A549 (cell line): ENCODE data around the gene TYRO3. TPM values are rescaled to one million over a fixed set of nuclear protein-coding genes. Genes with fewer than 3 reads are reported as not detected.

Experiments
- ATAC-seq, 2 experiments: fragments of 200-7000 bp in 1 of 2; fragments of >200 bp in 1 of 2; cut with Nextera tagmentation in 1 of 2; cut with Tn5 transposase in 1 of 2; 3 replicates each; pipeline versions ENCODE4 v1.8.0 to v1.9.1; 2018 to 2020; ENCODE audit warnings: mild to moderate bottlenecking in 1 of 2, moderate library complexity in 1 of 2
- CTCF ChIA-PET: fragments of 300-600 bp; sonication (Branson Sonifier 250); formaldehyde crosslinking; extraction: SDS; loops from one replicate; lab custom pipeline; 2021; ENCODE audit warnings: antibody characterized with exemption, inconsistent platforms; lab: Yijun Ruan, JAX
- POLR2A ChIA-PET: fragments of 350-600 bp; formaldehyde crosslinking; extraction: SDS; loops from one replicate; lab custom pipeline; 2021; ENCODE audit warnings: antibody characterized with exemption, inconsistent platforms; lab: Yijun Ruan, JAX
- DNase-seq, 2 experiments: peaks; one replicate each; pipeline versions ENCODE4 v3.0.0 to v3.0.0-alpha.2; 2011 to 2016; ENCODE audit warnings: low read depth in 1 of 2, low spot score in 1 of 2
- FAIRE-seq: peaks from 2 replicates; lab custom pipeline; 2011; peaks lifted over from hg19 to GRCh38; lab: Jason Lieb, UNC
- H3K27ac ChIP-seq, 2 experiments: fragments of >200 bp; sonication (Bioruptor Twin); formaldehyde crosslinking; 3 replicates each; pipeline ENCODE4 v1.5.1; 2016 to 2017
- H3K4me1 ChIP-seq: fragments of >200 bp; sonication (Bioruptor Twin); formaldehyde crosslinking; 3 replicates; pipeline ENCODE4 v1.6.1; 2016
- H3K4me2 ChIP-seq: fragments of >200 bp; sonication (Bioruptor Twin); formaldehyde crosslinking; 3 replicates; pipeline ENCODE4 v1.6.1; 2016
- H3K4me3 ChIP-seq: fragments of >200 bp; sonication (Bioruptor Twin); formaldehyde crosslinking; 3 replicates; pipeline ENCODE4 v1.5.1; 2016
- H3K9me3 ChIP-seq: fragments of >200 bp; sonication (Bioruptor Twin); formaldehyde crosslinking; 3 replicates; pipeline ENCODE4 v1.6.1; 2016
- BHLHE40 ChIP-seq: IDR thresholded peaks from 2 replicates; pipeline ENCODE4 v1.6.1; 2012; ENCODE audit warnings: low read depth, low read length, inconsistent platforms
- CBX8 ChIP-seq: fragments of 200-600 bp; sonication (generic); IDR thresholded peaks from 2 replicates; pipeline ENCODE4 v1.6.1; 2016
- CTCF ChIP-seq: fragments of >200 bp; sonication (Bioruptor Twin); formaldehyde crosslinking; IDR thresholded peaks from 3 replicates; pipeline ENCODE4 v1.5.1; 2016
- E2F6 ChIP-seq: IDR thresholded peaks from 2 replicates; pipeline ENCODE4 v1.6.1; 2012; ENCODE audit warnings: low read depth, borderline replicate concordance
- EHMT2 ChIP-seq: fragments of 200-600 bp; sonication (generic); IDR thresholded peaks from 2 replicates; pipeline ENCODE4 v1.6.1; 2016; ENCODE audit warnings: antibody characterized with exemption, low read depth, mild to moderate bottlenecking, moderate library complexity
- FOSB ChIP-seq: fragments of 250-450 bp; sonication (Bioruptor Pico); IDR thresholded peaks from 2 replicates; pipeline ENCODE4 v1.5.0; 2020; ENCODE audit warnings: mild to moderate bottlenecking, moderate library complexity
- FOSL2 ChIP-seq, 2 experiments: fragments of 450-650 bp in 1 of 2; fragments of >200 bp in 1 of 2; sonication (Bioruptor Twin) in 1 of 2; formaldehyde crosslinking; IDR thresholded peaks; 2 replicates each; pipeline versions ENCODE4 v1.5.0 to v1.6.1; 2016 to 2020; ENCODE audit warnings: mild to moderate bottlenecking in 1 of 2, moderate library complexity in 1 of 2
- FOXS1 ChIP-seq: fragments of 250-450 bp; sonication (Bioruptor Pico); IDR thresholded peaks from 2 replicates; pipeline ENCODE4 v1.5.0; 2020; ENCODE audit warnings: mild to moderate bottlenecking, moderate library complexity
- HOXB13 ChIP-seq: fragments of 250-450 bp; sonication (Bioruptor Pico); IDR thresholded peaks from 2 replicates; pipeline ENCODE4 v1.5.0; 2020; ENCODE audit warnings: low read depth, mild to moderate bottlenecking, moderate library complexity
- KDM1A ChIP-seq: fragments of 200-600 bp; sonication (generic); IDR thresholded peaks from 2 replicates; pipeline ENCODE4 v1.6.1; 2016; ENCODE audit warnings: low read depth, mild to moderate bottlenecking
- NR3C1 ChIP-seq: fragments of >200 bp; sonication (Bioruptor Twin); formaldehyde crosslinking; IDR thresholded peaks from 3 replicates; pipeline ENCODE4 v1.6.1; 2017
- PBX3 ChIP-seq: IDR thresholded peaks from 2 replicates; pipeline ENCODE4 v1.6.1; 2012
- PHF8 ChIP-seq: fragments of 200-600 bp; sonication (generic); IDR thresholded peaks from 2 replicates; pipeline ENCODE4 v1.6.1; 2016; ENCODE audit warnings: low read depth, mild to moderate bottlenecking, antibody characterized with exemption, moderate library complexity, borderline replicate concordance
- POLR2A ChIP-seq: IDR thresholded peaks from 2 replicates; pipeline ENCODE4 v1.6.1; 2012; ENCODE audit warnings: mild to moderate bottlenecking, low read length
- POLR2AphosphoS2 ChIP-seq: conservative IDR thresholded peaks from 2 replicates; pipeline ENCODE4 v1.6.1; 2012; ENCODE audit warnings: low read length, improper control_type of control experiment, inconsistent platforms
- RAD21 ChIP-seq, 2 experiments: fragments of >200 bp in 1 of 2; sonication (Bioruptor Twin) in 1 of 2; formaldehyde crosslinking in 1 of 2; IDR thresholded peaks in 1 of 2; conservative IDR thresholded peaks in 1 of 2; 2 replicates in 1 of 2; 3 replicates in 1 of 2; pipeline ENCODE4 v1.6.1; 2012 to 2018; ENCODE audit warnings: inconsistent platforms in 1 of 2
- RARB ChIP-seq: fragments of 250-450 bp; sonication (Bioruptor Pico); IDR thresholded peaks from 2 replicates; pipeline ENCODE4 v1.8.0; 2021; ENCODE audit warnings: mild to moderate bottlenecking, moderate library complexity
- RFX5 ChIP-seq: fragments of 450-650 bp; IDR thresholded peaks from 2 replicates; pipeline ENCODE4 v1.7.1; 2014; ENCODE audit warnings: antibody characterized with exemption, mild to moderate bottlenecking, moderate library complexity
- SREBF2 ChIP-seq: fragments of 450-650 bp; IDR thresholded peaks from 2 replicates; pipeline ENCODE4 v1.6.1; 2014; ENCODE audit warnings: mild to moderate bottlenecking, moderate library complexity
- ZFP36 ChIP-seq: fragments of 450-650 bp; IDR thresholded peaks from 2 replicates; pipeline ENCODE4 v1.6.1; 2014; ENCODE audit warnings: borderline replicate concordance; ENCODE audit not compliant: partially characterized antibody
- WGBS: methylation state at CpG from one replicate; pipeline ENCODE4 v1.1.6; 2017; ENCODE audit errors: missing lambda C conversion rate; 5-methylcytosine and 5-hydroxymethylcytosine counted together
- polyA plus RNA-seq, 4 experiments: library from polyadenylated mRNA; depleted of rRNA in 3 of 4; stranded (reverse); fragments of >200 nt; fragmentation: RNase III in 1 of 4; extraction: RNeasy Plus Mini Kit Qiagen cat#74134 plus additional on column Dnase treatment in 1 of 4; gene quantifications; 2 replicates in 3 of 4; 3 replicates in 1 of 4; pipeline ENCODE4 v1.2.3, GENCODE V29; 2011 to 2017
- TF ChIP-seq, protein P1 (sequence below): fragments of 150-350 bp; IDR thresholded peaks from 2 replicates; pipeline ENCODE4 v1.6.1; 2014; ENCODE audit warnings: low read depth, mild to moderate bottlenecking, low read length
- TF ChIP-seq, protein P2 (sequence below): fragments of >200 bp; sonication (Bioruptor Twin); formaldehyde crosslinking; IDR thresholded peaks from 2 replicates; pipeline ENCODE4 v1.6.1; 2016
- TF ChIP-seq, protein P3 (sequence below): fragments of 200-600 bp; sonication (generic); IDR thresholded peaks from 2 replicates; pipeline ENCODE4 v1.6.1; 2016; ENCODE audit warnings: antibody characterized with exemption, mild to moderate bottlenecking, moderate library complexity
- TF ChIP-seq, protein P4 (sequence below): IDR thresholded peaks from 2 replicates; pipeline ENCODE4 v1.6.1; 2012

TYRO3 gene
- polyA plus RNA-seq, 2 of the 4 experiments (the other 2 are of a cell fraction) = 7.6 to 8.1 TPM

- ChIA-PET POLR2A (interaction anchor here (0.6 to 1.6 kb wide), 2 partner anchors 14 to 616 kb away, joined by 3 to 5 read pairs; partner anchors contain the start of gene RPAP1), CTCF (interaction anchor here (1.3 to 1.7 kb wide), 2 partner anchors 65 to 281 kb away, joined by 3 to 5 read pairs; no protein-coding TSS in a partner anchor)
- no peak overlapping the region for H3K4me2 ChIP-seq
- FAIRE-seq = no peak
- DNase-seq = no peak
- ATAC-seq = no peak
- no peak overlapping the region for H3K4me3 ChIP-seq
- TF ChIP-seq POLR2AphosphoS2 (no peak), PHF8 (no peak), SREBF2 (no peak), PBX3 (no peak), RARB (CRISPR knock-in tag) (no peak), FOSB (CRISPR knock-in tag) (no peak), FOSL2 (IDR thresholded peaks at IDR 0.05) (no peak), FOSL2 (CRISPR knock-in tag; IDR thresholded peaks at IDR 0.05) (no peak), E2F6 (no peak), POLR2A (no peak), ZFP36 (no peak), RAD21 (conservative IDR thresholded peaks at IDR 0.05 in 1 of 2, IDR thresholded peaks at IDR 0.05 in 1 of 2) (no peak), BHLHE40 (no peak), KDM1A (no peak), CBX8 (no peak)
- TF ChIP-seq, protein P1, sequence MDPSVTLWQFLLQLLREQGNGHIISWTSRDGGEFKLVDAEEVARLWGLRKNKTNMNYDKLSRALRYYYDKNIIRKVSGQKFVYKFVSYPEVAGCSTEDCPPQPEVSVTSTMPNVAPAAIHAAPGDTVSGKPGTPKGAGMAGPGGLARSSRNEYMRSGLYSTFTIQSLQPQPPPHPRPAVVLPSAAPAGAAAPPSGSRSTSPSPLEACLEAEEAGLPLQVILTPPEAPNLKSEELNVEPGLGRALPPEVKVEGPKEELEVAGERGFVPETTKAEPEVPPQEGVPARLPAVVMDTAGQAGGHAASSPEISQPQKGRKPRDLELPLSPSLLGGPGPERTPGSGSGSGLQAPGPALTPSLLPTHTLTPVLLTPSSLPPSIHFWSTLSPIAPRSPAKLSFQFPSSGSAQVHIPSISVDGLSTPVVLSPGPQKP = no peak
- TF ChIP-seq, protein P2, sequence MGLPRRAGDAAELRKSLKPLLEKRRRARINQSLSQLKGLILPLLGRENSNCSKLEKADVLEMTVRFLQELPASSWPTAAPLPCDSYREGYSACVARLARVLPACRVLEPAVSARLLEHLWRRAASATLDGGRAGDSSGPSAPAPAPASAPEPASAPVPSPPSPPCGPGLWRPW = no peak
- H3K4me1 ChIP-seq = no peaks in the 10 kb centered on the region
- no peaks in the 10 kb centered on the region for H3K9me3 ChIP-seq
- 96% methylated on average over 6 of the region's 6 CpGs for WGBS
- no peak overlapping the region for H3K27ac ChIP-seq
Measured at GRCh38 chr15:41530363-41530956, 28.6 kb upstream of the TYRO3 start.

DNA sequence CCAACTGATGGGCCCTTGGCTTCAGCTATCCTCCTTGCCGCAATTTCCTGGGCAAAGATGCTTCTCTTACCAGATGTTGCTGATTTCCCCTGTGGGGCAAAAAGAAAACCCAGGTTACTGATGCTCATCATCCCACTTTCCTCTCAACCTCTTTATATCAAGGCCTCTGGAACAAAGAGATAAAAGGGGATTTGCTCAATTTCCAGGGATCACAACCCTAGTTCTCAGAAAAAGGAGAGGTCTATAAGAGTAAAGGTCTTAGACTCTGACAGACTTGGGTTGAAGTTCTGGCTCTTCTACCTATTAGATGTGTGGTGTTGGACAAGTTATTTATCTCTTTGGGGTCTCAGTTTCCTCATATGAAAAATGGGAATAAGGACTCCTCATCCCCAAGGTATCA, 23.5 kb upstream of the TYRO3 start:
- Histone ChIP-seq H3K9me3 (no peaks in the 10 kb centered on the region), H3K4me2 (no peak overlapping the region), H3K27ac (no peak overlapping the region), H3K4me1 (no peaks in the 10 kb centered on the region), H3K4me3 (no peak overlapping the region)
- CTCF ChIA-PET = no interaction called here
- POLR2A ChIA-PET = no interaction called here
- no peak for FAIRE-seq
- WGBS = 90% methylated on average over 1 of the region's 1 CpG
- TF ChIP-seq, protein P3, sequence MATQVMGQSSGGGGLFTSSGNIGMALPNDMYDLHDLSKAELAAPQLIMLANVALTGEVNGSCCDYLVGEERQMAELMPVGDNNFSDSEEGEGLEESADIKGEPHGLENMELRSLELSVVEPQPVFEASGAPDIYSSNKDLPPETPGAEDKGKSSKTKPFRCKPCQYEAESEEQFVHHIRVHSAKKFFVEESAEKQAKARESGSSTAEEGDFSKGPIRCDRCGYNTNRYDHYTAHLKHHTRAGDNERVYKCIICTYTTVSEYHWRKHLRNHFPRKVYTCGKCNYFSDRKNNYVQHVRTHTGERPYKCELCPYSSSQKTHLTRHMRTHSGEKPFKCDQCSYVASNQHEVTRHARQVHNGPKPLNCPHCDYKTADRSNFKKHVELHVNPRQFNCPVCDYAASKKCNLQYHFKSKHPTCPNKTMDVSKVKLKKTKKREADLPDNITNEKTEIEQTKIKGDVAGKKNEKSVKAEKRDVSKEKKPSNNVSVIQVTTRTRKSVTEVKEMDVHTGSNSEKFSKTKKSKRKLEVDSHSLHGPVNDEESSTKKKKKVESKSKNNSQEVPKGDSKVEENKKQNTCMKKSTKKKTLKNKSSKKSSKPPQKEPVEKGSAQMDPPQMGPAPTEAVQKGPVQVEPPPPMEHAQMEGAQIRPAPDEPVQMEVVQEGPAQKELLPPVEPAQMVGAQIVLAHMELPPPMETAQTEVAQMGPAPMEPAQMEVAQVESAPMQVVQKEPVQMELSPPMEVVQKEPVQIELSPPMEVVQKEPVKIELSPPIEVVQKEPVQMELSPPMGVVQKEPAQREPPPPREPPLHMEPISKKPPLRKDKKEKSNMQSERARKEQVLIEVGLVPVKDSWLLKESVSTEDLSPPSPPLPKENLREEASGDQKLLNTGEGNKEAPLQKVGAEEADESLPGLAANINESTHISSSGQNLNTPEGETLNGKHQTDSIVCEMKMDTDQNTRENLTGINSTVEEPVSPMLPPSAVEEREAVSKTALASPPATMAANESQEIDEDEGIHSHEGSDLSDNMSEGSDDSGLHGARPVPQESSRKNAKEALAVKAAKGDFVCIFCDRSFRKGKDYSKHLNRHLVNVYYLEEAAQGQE = no peak
- no peak for TF ChIP-seq PBX3
- TF ChIP-seq, protein P4, sequence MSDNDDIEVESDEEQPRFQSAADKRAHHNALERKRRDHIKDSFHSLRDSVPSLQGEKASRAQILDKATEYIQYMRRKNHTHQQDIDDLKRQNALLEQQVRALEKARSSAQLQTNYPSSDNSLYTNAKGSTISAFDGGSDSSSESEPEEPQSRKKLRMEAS = no peak
- no peak for TF ChIP-seq NR3C1
- TF ChIP-seq HOXB13 = no peak
- TF ChIP-seq CTCF = no peak
- TF ChIP-seq CBX8 = no peak
- no peak for TF ChIP-seq RFX5
- no peak for TF ChIP-seq RAD21 (conservative IDR thresholded peaks at IDR 0.05 in 1 of 2, IDR thresholded peaks at IDR 0.05 in 1 of 2)
- TF ChIP-seq EHMT2 = no peak
- no peak for TF ChIP-seq POLR2A
- TF ChIP-seq FOXS1 (CRISPR knock-in tag) = no peak
- no peak for TF ChIP-seq POLR2AphosphoS2
- DNase-seq = no peak
- ATAC-seq = no peak
